GM19238 (cell line): Measurements from ENCODE around the gene CUL4A.
"Not testable (repeated sequence)": the region's sequence is repeated elsewhere in the genome, so short reads cannot be mapped to it uniquely, and the experiment has no call there.

Experiments
- DNase-seq: peaks from one replicate; pipeline ENCODE4 v3.0.0; 2011; ENCODE audit warnings: low spot score; ENCODE audit not compliant: insufficient read length

Gene CUL4A

DNA sequence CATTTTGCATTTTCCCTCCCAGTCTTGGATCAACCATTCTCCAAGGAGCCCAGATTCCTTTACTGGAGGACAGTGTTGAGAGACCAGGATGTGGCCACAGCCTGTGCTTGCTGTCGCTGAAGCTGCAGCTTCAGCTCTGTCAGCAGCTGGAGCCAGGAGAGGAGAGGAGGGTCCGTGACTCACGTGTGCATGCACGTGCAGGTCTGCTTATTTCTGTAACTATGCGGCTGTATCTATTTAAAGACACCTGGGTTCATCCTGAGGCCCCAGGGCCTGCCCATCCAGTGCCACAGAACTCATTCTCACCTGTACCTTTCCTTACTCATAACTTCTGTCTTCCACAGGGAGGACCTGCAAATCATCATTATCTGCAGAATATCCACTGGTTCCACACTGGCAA is 79.5 kb downstream of the CUL4A start:
- DNase-seq: no peak

DNA sequence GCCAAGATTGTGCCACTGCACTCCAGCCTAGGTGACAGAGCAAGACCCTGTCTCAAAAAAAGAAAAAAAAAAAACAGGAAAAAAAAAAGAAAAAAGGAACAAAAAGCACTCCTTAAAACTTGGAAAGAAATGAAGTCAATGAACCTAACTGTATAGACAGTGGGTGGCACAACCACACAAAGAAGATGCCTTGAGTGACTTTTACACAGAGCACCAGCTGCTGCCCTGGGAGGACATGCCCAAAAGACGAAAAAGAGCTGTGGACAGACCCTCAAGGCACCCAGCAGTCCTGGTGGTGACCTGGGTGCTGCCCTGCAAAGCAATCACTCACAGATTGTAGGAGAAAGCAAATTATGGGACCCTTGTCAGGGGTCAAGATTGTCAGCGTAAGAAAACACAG is 81.7 kb downstream of the CUL4A start:
- DNase-seq: no peak

GRCh38 chr13:113292021-113292862 is 82.8 kb downstream of the CUL4A start:
- DNase-seq: no peak

GRCh38 chr13:113293686-113294085 is 84.3 kb downstream of the CUL4A start:
- DNase-seq: no peak

DNA sequence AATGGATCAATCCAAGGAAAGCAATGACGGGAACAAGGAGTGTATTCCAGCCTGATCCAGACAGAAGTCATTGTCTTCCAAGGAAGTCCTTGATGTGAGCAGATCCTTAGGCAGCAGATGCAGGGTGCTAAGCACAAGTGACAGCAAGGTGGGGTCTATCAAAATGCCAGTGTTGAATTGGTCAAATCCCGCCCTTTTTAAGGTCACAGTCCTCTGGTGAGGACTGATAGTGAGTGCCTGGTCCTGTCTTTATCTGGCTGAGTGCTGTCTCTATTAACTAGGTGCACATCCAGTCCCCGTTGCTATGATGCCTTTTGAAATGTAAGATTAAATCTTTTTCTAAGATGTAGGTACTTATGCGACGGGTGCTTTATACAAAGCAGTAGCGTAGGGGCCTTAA is 86.4 kb downstream of the CUL4A start:
- DNase-seq: no peak

- peak; percentile 97 for DNase-seq
Measured at GRCh38 chr13:113296823-113297369, 87.5 kb downstream of the CUL4A start, which contains the start of gene LAMP1. LAMP1 (plus strand) TSS chr13:113297239; CDS start chr13:113297435, 196 bp downstream.

DNA sequence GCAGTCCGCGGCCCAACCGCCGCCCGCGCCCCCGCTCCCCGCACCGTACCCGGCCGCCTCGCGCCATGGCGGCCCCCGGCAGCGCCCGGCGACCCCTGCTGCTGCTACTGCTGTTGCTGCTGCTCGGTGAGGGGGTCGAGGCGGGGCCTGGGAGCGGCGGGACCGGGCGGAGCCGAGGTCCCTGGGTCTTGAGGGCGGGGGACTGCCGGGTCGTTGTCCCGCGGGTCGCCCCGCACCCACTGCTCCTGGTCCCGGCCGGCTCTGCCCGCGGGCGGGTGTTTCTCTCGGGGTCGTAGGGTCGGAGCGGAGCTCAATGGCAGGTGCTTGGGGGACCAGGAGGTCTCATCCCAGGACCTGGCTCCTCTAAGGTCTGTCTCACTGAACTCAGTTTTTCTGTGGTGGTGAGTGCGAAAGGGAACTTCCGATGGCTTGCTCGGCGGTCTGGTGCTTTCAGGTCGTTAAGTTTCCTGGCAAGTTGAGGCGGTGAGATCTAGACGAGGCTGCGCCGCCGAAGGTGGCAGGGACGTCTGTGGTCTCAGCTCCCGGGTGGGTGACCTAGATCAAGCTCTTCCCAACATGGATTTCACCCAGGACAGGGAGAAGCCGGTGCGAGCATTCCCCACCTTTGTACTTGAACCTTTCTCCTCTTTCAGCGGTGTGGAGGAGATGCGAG is 88.1 kb downstream of the CUL4A start:
- DNase-seq: peak; percentile 41

- no peak for DNase-seq
Measured at GRCh38 chr13:113298043-113298945, 88.9 kb downstream of the CUL4A start.

- no peak for DNase-seq
Measured at GRCh38 chr13:113299951-113300350, 90.5 kb downstream of the CUL4A start.

DNA sequence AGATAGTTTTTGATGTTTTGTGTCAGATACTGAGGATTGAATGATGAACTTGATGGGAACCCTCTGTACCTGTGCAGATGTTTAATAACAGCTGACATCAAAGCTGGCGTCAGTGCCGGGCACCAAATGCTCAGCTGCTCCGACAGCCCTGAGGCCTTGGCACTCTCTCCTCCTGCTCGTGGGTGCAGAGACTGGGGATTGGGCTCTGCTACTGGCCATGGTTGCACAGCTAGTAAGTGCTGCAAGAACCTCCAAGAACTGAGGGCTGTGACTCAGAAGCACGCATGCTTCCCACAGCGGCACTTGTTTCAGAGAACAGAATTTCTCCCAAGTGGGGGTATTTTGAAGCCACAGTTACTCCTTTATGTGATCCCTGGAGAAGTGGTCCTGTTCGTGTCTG is 93.6 kb downstream of the CUL4A start:
- DNase-seq: no peak

DNA sequence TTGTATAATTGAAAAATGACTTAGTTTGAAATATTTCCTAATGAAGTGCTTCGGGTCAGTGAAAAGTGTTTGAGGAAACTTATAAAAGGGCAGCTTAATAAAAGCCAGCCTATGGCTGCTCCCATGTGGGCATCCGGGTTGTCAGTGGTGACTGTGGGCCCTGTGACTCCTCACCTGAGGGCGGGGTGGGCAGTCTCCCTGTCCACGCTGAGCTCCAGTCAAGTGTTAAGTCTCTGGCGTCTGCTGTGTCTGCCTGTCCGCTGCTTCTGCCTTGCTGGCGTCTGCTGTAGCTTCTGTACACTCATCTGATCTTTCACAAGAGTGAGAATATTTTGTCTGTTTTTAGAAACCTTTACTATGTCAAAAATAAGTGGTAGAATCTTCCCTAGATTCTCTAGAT is 94.7 kb downstream of the CUL4A start:
- DNase-seq: no peak

- no peak for DNase-seq
Measured at GRCh38 chr13:113305208-113305607, 95.8 kb downstream of the CUL4A start.

- DNase-seq: no peak
Measured at GRCh38 chr13:113307491-113307890, 98.1 kb downstream of the CUL4A start.

DNA sequence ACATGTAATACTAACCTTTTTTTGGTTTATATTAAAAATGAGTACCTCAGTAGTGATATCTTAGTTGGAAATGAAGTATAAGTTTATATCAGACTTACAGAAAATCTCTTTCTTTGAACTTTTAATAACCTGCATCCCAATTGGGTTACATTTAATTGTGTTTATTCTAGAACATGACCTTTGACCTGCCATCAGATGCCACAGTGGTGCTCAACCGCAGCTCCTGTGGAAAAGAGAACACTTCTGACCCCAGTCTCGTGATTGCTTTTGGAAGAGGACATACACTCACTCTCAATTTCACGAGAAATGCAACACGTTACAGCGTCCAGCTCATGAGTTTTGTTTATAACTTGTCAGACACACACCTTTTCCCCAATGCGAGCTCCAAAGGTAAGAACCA is 100.1 kb downstream of the CUL4A start:
- no peak for DNase-seq

DNA sequence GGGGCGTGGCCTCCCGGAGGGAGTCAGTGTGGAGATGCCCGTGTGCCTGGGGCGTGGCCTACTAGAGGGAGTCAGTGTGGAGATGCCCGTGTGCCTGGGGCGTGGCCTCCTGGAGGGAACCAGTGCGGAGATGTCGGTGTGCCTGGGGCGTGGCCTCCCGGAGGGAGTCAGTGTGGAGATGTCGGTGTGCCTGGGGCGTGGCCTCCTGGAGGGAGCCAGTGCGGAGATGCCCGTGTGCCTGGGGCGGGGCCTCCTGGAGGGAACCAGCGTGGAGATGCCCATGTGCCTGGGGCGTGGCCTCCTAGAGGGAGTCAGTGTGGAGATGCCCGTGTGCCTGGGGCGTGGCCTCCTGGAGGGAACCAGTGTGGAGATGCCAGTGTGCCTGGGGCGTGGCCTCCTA is 104.7 kb downstream of the CUL4A start:
- not testable (repeated sequence) for DNase-seq

- DNase-seq: not testable (repeated sequence)
Measured at GRCh38 chr13:113314895-113315470, 105.6 kb downstream of the CUL4A start.

GRCh38 chr13:113315992-113316391 is 106.6 kb downstream of the CUL4A start:
- DNase-seq: no peak
